Cardiac muscle cell (in vitro differentiated cells and primary cell): ENCODE data around the gene PLXNA1. TPM values are rescaled to one million over a fixed set of nuclear protein-coding genes. Genes with fewer than 3 reads are reported as not detected.

Experiments
- DNase-seq, 2 donors: peaks; one replicate each; pipeline versions ENCODE4 v3.0.0 to v3.0.0-alpha.2; 2010 to 2017; ENCODE audit warnings: low read depth in 1 of 2, low spot score in 1 of 2
- H3K27ac ChIP-seq: fragments of 200-600 bp; sonication (generic); 2 replicates; pipeline ENCODE4 v1.5.1; 2016
- H3K27me3 ChIP-seq: fragments of 200-600 bp; sonication (generic); 2 replicates; pipeline ENCODE4 v1.6.0; 2016; ENCODE audit warnings: control low read depth
- H3K36me3 ChIP-seq: fragments of 200-600 bp; sonication (generic); 2 replicates; pipeline ENCODE4 v1.5.1; 2016; ENCODE audit warnings: control low read depth
- H3K4me1 ChIP-seq: fragments of 200-600 bp; sonication (generic); 2 replicates; pipeline ENCODE4 v1.8.1; 2017; ENCODE audit warnings: low read depth, mild to moderate bottlenecking, mixed run types
- H3K4me3 ChIP-seq: fragments of 200-600 bp; sonication (generic); 2 replicates; pipeline ENCODE4 v1.5.1; 2016; ENCODE audit warnings: mild to moderate bottlenecking
- H3K9me3 ChIP-seq: fragments of 200-600 bp; sonication (generic); 2 replicates; pipeline ENCODE4 v1.5.1; 2017; ENCODE audit warnings: low read depth, mild to moderate bottlenecking, control low read depth
- polyA plus RNA-seq: library from polyadenylated mRNA; unstranded; fragments of >200 nt; fragmentation: Nextera tagmentation; extraction: Ambion mirVana; gene quantifications from 2 replicates; pipeline ENCODE4 v1.2.1, GENCODE V29; 2016
- total RNA-seq: library from RNA; depleted of rRNA; stranded (reverse); fragments of >200 nt; gene quantifications from 2 replicates; pipeline ENCODE4 v1.2.3, GENCODE V29; 2016
- TF ChIP-seq, protein P1 (sequence below): IDR thresholded peaks from 2 replicates; pipeline ENCODE4 v1.5.1; 2012; ENCODE audit warnings: low read depth, mild to moderate bottlenecking, low read length

The PLXNA1 gene
- total and polyA plus RNA-seq, 2 experiments from 2014 or later, result 19.5 to 71.0 TPM

DNA sequence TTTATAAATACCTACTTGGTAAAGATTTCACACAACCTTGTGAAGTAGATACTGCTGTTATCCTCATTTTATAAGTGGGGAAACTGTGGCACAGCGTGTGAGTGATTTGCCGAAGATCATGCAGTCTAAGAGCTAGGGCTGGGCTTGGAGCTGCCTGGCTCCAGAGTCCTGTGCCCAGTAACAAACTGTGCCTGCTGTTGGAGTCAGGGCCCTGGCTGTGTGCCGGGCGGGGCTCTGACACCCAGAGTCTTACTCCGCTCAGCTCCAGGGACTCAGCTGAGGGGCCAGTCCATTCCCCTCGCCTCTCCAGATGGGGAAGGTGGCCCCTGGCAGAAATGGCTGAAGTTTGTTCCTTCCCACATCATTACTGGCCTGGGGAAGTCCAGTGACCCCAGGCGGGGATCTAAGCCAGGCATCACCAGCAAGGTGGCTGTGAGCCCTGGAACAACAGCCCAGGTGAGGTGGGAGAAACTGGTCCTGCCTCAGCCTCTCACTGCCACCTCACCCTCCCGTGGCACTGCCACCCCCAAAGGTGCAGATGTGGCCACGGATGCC is 17.3 kb upstream of the PLXNA1 start:
- no peak overlapping the region for H3K27ac ChIP-seq
- H3K9me3 ChIP-seq, result no peaks in the 10 kb centered on the region

DNA sequence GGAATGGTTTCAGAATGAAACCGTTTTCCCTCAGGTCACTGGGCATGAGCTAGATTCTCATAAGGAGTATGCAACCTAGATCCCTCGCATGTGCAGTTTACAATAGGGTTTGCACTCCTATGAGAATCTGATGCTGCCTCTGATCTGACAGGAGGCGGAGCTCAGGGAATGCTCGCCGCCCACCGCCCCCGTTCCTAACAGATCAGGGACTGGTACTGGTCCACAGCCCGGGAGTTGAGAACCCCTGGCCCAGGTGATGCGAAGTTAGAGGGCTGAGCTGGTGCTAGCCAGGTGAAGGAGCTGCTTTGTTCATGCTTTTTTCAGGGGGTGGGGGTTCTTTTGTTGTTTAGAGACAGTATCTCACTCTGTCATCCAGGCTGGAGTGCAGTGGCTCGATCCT is 15.5 kb upstream of the PLXNA1 start:
- Histone ChIP-seq H3K4me3 (no peak overlapping the region), H3K27me3 (no peaks in the 10 kb centered on the region), H3K4me1 (no peaks in the 10 kb centered on the region), H3K36me3 (no peaks in the 10 kb centered on the region), H3K9me3 (no peaks in the 10 kb centered on the region), H3K27ac (no peak overlapping the region)
- DNase-seq, result no peak
- TF ChIP-seq, protein P1, sequence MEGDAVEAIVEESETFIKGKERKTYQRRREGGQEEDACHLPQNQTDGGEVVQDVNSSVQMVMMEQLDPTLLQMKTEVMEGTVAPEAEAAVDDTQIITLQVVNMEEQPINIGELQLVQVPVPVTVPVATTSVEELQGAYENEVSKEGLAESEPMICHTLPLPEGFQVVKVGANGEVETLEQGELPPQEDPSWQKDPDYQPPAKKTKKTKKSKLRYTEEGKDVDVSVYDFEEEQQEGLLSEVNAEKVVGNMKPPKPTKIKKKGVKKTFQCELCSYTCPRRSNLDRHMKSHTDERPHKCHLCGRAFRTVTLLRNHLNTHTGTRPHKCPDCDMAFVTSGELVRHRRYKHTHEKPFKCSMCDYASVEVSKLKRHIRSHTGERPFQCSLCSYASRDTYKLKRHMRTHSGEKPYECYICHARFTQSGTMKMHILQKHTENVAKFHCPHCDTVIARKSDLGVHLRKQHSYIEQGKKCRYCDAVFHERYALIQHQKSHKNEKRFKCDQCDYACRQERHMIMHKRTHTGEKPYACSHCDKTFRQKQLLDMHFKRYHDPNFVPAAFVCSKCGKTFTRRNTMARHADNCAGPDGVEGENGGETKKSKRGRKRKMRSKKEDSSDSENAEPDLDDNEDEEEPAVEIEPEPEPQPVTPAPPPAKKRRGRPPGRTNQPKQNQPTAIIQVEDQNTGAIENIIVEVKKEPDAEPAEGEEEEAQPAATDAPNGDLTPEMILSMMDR, result no peak

More for the DNA sequence above, 17.3 kb upstream of the PLXNA1 start:
- Histone ChIP-seq H3K4me1 (no peaks in the 10 kb centered on the region), H3K4me3 (no peak overlapping the region), H3K36me3 (no peaks in the 10 kb centered on the region), H3K27me3 (no peaks in the 10 kb centered on the region)
- DNase-seq, result no peak
- TF ChIP-seq, protein P1, result no peak

DNA sequence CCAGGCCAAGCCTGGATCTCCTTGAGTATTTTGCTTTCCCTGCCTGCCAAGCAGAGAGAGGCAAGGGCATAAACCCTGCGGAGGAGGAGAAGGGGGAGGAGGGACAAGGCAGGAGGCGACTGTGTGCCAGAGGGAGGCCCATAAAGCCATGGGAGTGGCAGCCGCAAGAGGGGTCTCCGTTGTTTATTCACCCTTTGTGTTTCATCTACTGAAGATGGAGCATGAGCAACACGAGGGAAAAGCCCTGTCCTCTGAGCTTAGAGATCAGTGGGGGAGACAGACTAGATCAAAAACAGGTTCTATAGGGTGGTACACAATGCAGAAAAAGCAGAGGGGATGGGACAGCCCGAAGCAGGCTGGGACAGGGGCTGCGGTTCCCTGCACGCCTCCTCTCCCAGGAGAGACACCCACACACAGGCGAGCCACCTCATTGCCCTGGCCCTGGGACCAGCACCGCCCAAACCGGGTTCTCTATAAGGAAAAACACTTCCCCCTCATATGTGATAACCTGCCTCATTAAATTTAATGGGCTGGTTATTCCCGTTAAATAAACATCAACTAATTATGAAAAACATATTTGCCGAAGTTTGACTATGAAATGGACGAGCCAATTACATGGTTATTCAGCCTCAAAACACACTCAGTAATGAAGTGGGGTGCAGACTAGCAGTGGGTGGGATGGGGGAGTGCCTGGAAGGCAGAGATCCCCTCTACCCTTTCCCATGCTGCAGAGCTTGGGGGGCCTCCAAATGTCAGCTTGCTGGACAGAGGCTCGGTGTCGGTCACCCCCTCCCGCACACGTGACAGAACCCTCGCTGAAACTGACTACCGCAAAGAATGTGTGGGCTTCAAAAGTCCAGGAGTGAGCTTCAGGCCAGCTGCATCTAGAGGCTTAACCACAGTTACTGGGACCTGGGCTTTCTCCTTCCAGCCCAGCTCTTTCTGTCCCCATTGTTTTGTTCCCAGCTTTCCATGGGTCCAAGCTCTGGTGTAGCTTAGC is 14.2 kb upstream of the PLXNA1 start:
- H3K9me3 ChIP-seq, result no peaks in the 10 kb centered on the region
- no peak for DNase-seq
- H3K4me3 ChIP-seq, result no peak overlapping the region

DNA sequence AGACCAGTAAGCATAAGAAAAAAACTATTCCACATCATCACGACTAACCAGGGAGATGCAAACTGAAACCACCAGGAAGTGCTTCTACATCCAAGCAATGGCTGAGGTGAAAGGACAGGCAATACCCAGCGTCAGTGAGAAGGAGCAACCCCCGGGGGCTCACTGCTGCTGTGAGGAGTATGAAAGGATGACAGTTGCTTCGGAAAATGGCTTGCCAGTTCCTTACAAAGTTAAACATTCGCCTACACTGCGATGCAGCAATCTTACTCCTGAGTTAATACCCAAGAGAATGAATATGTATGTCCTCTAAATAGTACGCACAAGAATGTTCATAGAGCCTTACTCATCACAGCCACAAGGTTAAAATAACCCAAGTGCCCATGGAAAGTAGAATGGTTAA is 13.3 kb upstream of the PLXNA1 start:
- no peaks in the 10 kb centered on the region for H3K9me3 ChIP-seq
- H3K36me3 ChIP-seq, result no peaks in the 10 kb centered on the region
- no peaks in the 10 kb centered on the region for H3K27me3 ChIP-seq
- TF ChIP-seq, protein P1, result no peak
- no peaks in the 10 kb centered on the region for H3K4me1 ChIP-seq
- H3K27ac ChIP-seq, result no peak overlapping the region
- DNase-seq, result peak in 1 of 2 donors; percentile 11
- H3K4me3 ChIP-seq, result no peak overlapping the region

More for the DNA sequence above, 14.2 kb upstream of the PLXNA1 start:
- Histone ChIP-seq H3K27ac (no peak overlapping the region), H3K4me1 (no peaks in the 10 kb centered on the region), H3K27me3 (no peaks in the 10 kb centered on the region), H3K36me3 (no peaks in the 10 kb centered on the region)
- TF ChIP-seq, protein P1, result no peak

DNA sequence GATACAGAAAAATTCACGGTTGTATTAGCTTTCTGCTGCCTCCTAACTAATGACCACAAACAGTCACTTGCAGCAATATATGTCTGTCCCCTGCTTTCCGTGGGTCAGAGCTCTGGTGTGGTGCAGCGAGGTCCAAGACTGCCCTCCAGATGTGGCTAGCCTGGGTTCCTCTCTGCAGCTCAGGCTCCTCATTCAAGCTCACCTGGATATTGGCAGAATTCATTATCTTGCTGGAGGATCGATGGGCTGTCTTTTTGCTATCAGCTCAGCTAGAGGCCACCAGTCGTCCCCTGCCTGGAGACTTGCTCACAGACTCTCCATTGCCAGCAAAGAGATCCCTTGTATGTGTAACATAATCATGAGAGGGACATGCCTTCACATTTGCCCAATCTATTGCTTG is 12.8 kb upstream of the PLXNA1 start:
- no peaks in the 10 kb centered on the region for H3K4me1 ChIP-seq
- H3K27me3 ChIP-seq, result no peaks in the 10 kb centered on the region
- no peaks in the 10 kb centered on the region for H3K9me3 ChIP-seq
- TF ChIP-seq, protein P1, result no peak
- H3K27ac ChIP-seq, result no peak overlapping the region
- H3K4me3 ChIP-seq, result no peak overlapping the region
- DNase-seq, result no peak
- H3K36me3 ChIP-seq, result no peaks in the 10 kb centered on the region
